H9 (cell line): Measurements from ENCODE around the gene NKAIN2. TPM values are rescaled to one million over a fixed set of nuclear protein-coding genes. Genes with fewer than 3 reads are reported as not detected.

ENCODE experiments used
- DNase-seq: peaks from one replicate; pipeline ENCODE4 v3.0.0-alpha.2; 2017
- H2AFZ ChIP-seq: one replicate; pipeline ENCODE4 v1.6.1; 2013; ENCODE audit warnings: mild to moderate bottlenecking, low read length, control low read depth, moderate library complexity
- H2AK5ac ChIP-seq: 2 replicates; pipeline ENCODE4 v1.6.1; 2013; ENCODE audit warnings: low read length, control low read depth, mixed read lengths; ENCODE audit not compliant: insufficient read length
- H2BK120ac ChIP-seq: one replicate; pipeline ENCODE4 v1.6.1; 2013; ENCODE audit warnings: low read depth, mild to moderate bottlenecking, low read length, control low read depth, inconsistent platforms; ENCODE audit not compliant: poor library complexity, severe bottlenecking
- H2BK12ac ChIP-seq: 2 replicates; pipeline ENCODE4 v1.6.1; 2013; ENCODE audit warnings: low read length, control low read depth, mixed read lengths, low read depth; ENCODE audit not compliant: insufficient read length
- H2BK15ac ChIP-seq: 2 replicates; pipeline ENCODE4 v1.6.1; 2013; ENCODE audit warnings: low read depth, low read length, control low read depth
- H2BK20ac ChIP-seq: one replicate; pipeline ENCODE4 v1.6.1; 2013; ENCODE audit warnings: low read depth, mild to moderate bottlenecking, low read length, control low read depth, inconsistent platforms; ENCODE audit not compliant: poor library complexity, severe bottlenecking
- H2BK5ac ChIP-seq: 2 replicates; pipeline ENCODE4 v1.6.1; 2013; ENCODE audit warnings: low read length, control low read depth, mixed read lengths; ENCODE audit not compliant: insufficient read length
- H3K14ac ChIP-seq: 2 replicates; pipeline ENCODE4 v1.6.1; 2013; ENCODE audit warnings: low read length, control low read depth; ENCODE audit not compliant: insufficient read depth
- H3K18ac ChIP-seq: 2 replicates; pipeline ENCODE4 v1.6.1; 2013; ENCODE audit warnings: low read depth, mild to moderate bottlenecking, mixed read lengths, low read length, control low read depth; ENCODE audit not compliant: insufficient read length
- H3K23ac ChIP-seq: 2 replicates; pipeline ENCODE4 v1.6.1; 2013; ENCODE audit warnings: low read length, control low read depth, mixed read lengths, low read depth; ENCODE audit not compliant: insufficient read length
- H3K23me2 ChIP-seq: 2 replicates; pipeline ENCODE4 v1.6.1; 2013; ENCODE audit warnings: low read depth, mild to moderate bottlenecking, mixed read lengths, low read length, control low read depth; ENCODE audit not compliant: insufficient read length, poor library complexity, severe bottlenecking
- H3K27ac ChIP-seq: 2 replicates; pipeline ENCODE4 v1.5.1; 2013; ENCODE audit warnings: low read length, control low read depth, mixed read lengths, low read depth; ENCODE audit not compliant: insufficient read length
- H3K27me3 ChIP-seq: 2 replicates; pipeline ENCODE4 v1.6.1; 2013; ENCODE audit warnings: low read length, control low read depth, inconsistent platforms; ENCODE audit not compliant: insufficient read depth
- H3K4ac ChIP-seq: 2 replicates; pipeline ENCODE4 v1.6.1; 2013; ENCODE audit warnings: low read depth, mild to moderate bottlenecking, control low read depth, inconsistent platforms, low read length, moderate library complexity
- H3K4me1 ChIP-seq: 2 replicates; pipeline ENCODE4 v1.6.1; 2013; ENCODE audit warnings: low read length, control low read depth, inconsistent platforms; ENCODE audit not compliant: insufficient read depth
- H3K4me2 ChIP-seq: 2 replicates; pipeline ENCODE4 v1.6.1; 2013; ENCODE audit warnings: low read length, control low read depth, mixed read lengths; ENCODE audit not compliant: insufficient read length, insufficient read depth
- H3K56ac ChIP-seq: 2 replicates; pipeline ENCODE4 v1.6.1; 2013; ENCODE audit warnings: low read depth, mild to moderate bottlenecking, mixed read lengths, low read length, control low read depth; ENCODE audit not compliant: insufficient read length
- H3K79me1 ChIP-seq: 2 replicates; pipeline ENCODE4 v1.6.1; 2013; ENCODE audit warnings: low read depth, mild to moderate bottlenecking, moderate library complexity, low read length, control low read depth, inconsistent platforms; ENCODE audit not compliant: insufficient read depth, poor library complexity, severe bottlenecking
- H3K79me2 ChIP-seq: 2 replicates; pipeline ENCODE4 v1.6.1; 2013; ENCODE audit warnings: low read length, control low read depth, inconsistent platforms; ENCODE audit not compliant: insufficient read depth
- H3K9ac ChIP-seq: 2 replicates; pipeline ENCODE4 v1.6.1; 2013; ENCODE audit warnings: low read length, control low read depth, mixed read lengths; ENCODE audit not compliant: insufficient read length; ENCODE audit errors: extremely low read depth
- H3K9me3 ChIP-seq: one replicate; pipeline ENCODE4 v1.6.1; 2013; ENCODE audit warnings: low read depth, low read length, inconsistent platforms; ENCODE audit not compliant: control insufficient read depth
- H3T11ph ChIP-seq: one replicate; pipeline ENCODE4 v1.6.1; 2013; ENCODE audit warnings: mild to moderate bottlenecking, low read length, control low read depth, inconsistent platforms
- H4K20me1 ChIP-seq: one replicate; pipeline ENCODE4 v1.6.1; 2013; ENCODE audit not compliant: control insufficient read depth, insufficient read length, insufficient read depth
- H4K5ac ChIP-seq: 2 replicates; pipeline ENCODE4 v1.6.1; 2013; ENCODE audit warnings: low read depth, mild to moderate bottlenecking, mixed read lengths, low read length, control low read depth; ENCODE audit not compliant: insufficient read length
- H4K8ac ChIP-seq: replicated peaks from 2 replicates; pipeline ENCODE4 v1.6.1; 2013; ENCODE audit warnings: low read length, control low read depth, mixed read lengths, low read depth; ENCODE audit not compliant: insufficient read length
- H4K91ac ChIP-seq: 2 replicates; pipeline ENCODE4 v1.6.1; 2013; ENCODE audit warnings: low read depth, mild to moderate bottlenecking, moderate library complexity, mixed read lengths, low read length, control low read depth; ENCODE audit not compliant: insufficient read length
- H3K27ac Mint-ChIP-seq, 3 experiments: 2 replicates in 2 of 3; 3 replicates in 1 of 3; pipeline ENCODE4 v1.8.0; 2020 to 2021; ENCODE audit warnings: mixed read lengths in 3 of 3, mild to moderate bottlenecking in 1 of 3, moderate library complexity in 1 of 3
- H3K27me3 Mint-ChIP-seq: 2 replicates; pipeline ENCODE4 v1.8.0; 2021; ENCODE audit warnings: low read depth, mild to moderate bottlenecking, moderate library complexity, mixed read lengths
- H3K36me3 Mint-ChIP-seq, 3 experiments: 2 replicates in 2 of 3; 3 replicates in 1 of 3; pipeline ENCODE4 v1.8.0; 2020 to 2021; ENCODE audit warnings: low read depth in 3 of 3, mixed read lengths in 3 of 3; ENCODE audit not compliant: insufficient read depth in 1 of 3
- H3K4me1 Mint-ChIP-seq, 2 experiments: 2 replicates each; pipeline ENCODE4 v1.8.0; 2020; ENCODE audit warnings: mixed read lengths in 2 of 2
- H3K4me3 Mint-ChIP-seq, 2 experiments: 2 replicates in 1 of 2; 3 replicates in 1 of 2; pipeline ENCODE4 v1.8.0; 2020 to 2021; ENCODE audit warnings: mild to moderate bottlenecking in 2 of 2, mixed read lengths in 2 of 2, moderate library complexity in 1 of 2
- H3K9me3 Mint-ChIP-seq, 2 experiments: 2 replicates in 1 of 2; 3 replicates in 1 of 2; pipeline ENCODE4 v1.8.0; 2020; ENCODE audit warnings: mild to moderate bottlenecking in 2 of 2, mixed read lengths in 2 of 2, moderate library complexity in 1 of 2
- total RNA-seq: library from RNA; stranded (reverse); gene quantifications from 2 replicates; pipeline ENCODE4 v1.2.1, GENCODE V29; 2021
- TF ChIP-seq, protein P1 (sequence below): fragments of 200-600 bp; sonication (generic); conservative IDR thresholded peaks from 3 replicates; pipeline ENCODE4 v1.8.0; 2021; ENCODE audit warnings: antibody characterized with exemption, mild to moderate bottlenecking

NKAIN2 gene
- total RNA-seq, 1 experiment from 2014 or later, result 0.17 TPM

- no peaks in the 10 kb centered on the region for H4K20me1 ChIP-seq
- H3K9me3 ChIP-seq, result no peaks in the 10 kb centered on the region
- H2BK15ac ChIP-seq, result no peak overlapping the region
- H2AK5ac ChIP-seq, result no peak overlapping the region
- H3K4me2 ChIP-seq, result no peak overlapping the region
- H3K27me3 ChIP-seq, result no peaks in the 10 kb centered on the region
- no peak overlapping the region for H2BK5ac ChIP-seq
- no peak for DNase-seq
- no peak overlapping the region for H4K91ac ChIP-seq
- no peaks in the 10 kb centered on the region for H3K79me1 ChIP-seq
- H3K23me2 ChIP-seq, result no peaks in the 10 kb centered on the region
- TF ChIP-seq, protein P1, sequence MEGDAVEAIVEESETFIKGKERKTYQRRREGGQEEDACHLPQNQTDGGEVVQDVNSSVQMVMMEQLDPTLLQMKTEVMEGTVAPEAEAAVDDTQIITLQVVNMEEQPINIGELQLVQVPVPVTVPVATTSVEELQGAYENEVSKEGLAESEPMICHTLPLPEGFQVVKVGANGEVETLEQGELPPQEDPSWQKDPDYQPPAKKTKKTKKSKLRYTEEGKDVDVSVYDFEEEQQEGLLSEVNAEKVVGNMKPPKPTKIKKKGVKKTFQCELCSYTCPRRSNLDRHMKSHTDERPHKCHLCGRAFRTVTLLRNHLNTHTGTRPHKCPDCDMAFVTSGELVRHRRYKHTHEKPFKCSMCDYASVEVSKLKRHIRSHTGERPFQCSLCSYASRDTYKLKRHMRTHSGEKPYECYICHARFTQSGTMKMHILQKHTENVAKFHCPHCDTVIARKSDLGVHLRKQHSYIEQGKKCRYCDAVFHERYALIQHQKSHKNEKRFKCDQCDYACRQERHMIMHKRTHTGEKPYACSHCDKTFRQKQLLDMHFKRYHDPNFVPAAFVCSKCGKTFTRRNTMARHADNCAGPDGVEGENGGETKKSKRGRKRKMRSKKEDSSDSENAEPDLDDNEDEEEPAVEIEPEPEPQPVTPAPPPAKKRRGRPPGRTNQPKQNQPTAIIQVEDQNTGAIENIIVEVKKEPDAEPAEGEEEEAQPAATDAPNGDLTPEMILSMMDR, result no peak
- Mint-ChIP-seq H3K9me3 (no peaks in the 10 kb centered on the region), H3K36me3 (no peaks in the 10 kb centered on the region), H3K27me3 (no peaks in the 10 kb centered on the region), H3K4me3 (no peak overlapping the region), H3K4me1 (peaks cover 0 to 17% of the 10 kb centered on the region in 2 experiments; a peak in 3 of 4 replicates), H3K27ac (no peak overlapping the region)
- no peak overlapping the region for H3K23ac ChIP-seq
- no peak overlapping the region for H3K27ac ChIP-seq
- no peak overlapping the region for H3T11ph ChIP-seq
- H2AFZ ChIP-seq, result no peak overlapping the region
- no peak overlapping the region for H4K8ac ChIP-seq
- no peaks in the 10 kb centered on the region for H3K4me1 ChIP-seq
- no peak overlapping the region for H3K14ac ChIP-seq
- H2BK12ac ChIP-seq, result no peak overlapping the region
- no peak overlapping the region for H3K4ac ChIP-seq
- H2BK120ac ChIP-seq, result no peak overlapping the region
- H3K18ac ChIP-seq, result no peak overlapping the region
- no peak overlapping the region for H2BK20ac ChIP-seq
- H3K56ac ChIP-seq, result no peak overlapping the region
- no peak overlapping the region for H3K9ac ChIP-seq
- H3K79me2 ChIP-seq, result no peaks in the 10 kb centered on the region
- no peak overlapping the region for H4K5ac ChIP-seq
These were observed 993.6 kb downstream of the NKAIN2 start for GRCh38 chr6:124797224-124797623.
